ENCODE data around the gene SMC1A.

GRCh38 chrX:53379008-53379710 is 43.3 kb downstream of the SMC1A start:
- TF ChIP-seq CTCF (IDR thresholded peaks at IDR 0.05) = no peak
- no peak for TF ChIP-seq ZFX (IDR thresholded peaks at IDR 0.05; ENCODE audit: borderline replicate concordance)

Measured in 22Rv1 (cell line).